Measurements from ENCODE around the gene TNFAIP2. TPM values are rescaled to one million over a fixed set of nuclear protein-coding genes. Genes with fewer than 3 reads are reported as not detected.

TNFAIP2 gene
- total RNA-seq, 6 experiments from 2014 or later, result 23.2 to 122 (median 32.6) TPM

DNA sequence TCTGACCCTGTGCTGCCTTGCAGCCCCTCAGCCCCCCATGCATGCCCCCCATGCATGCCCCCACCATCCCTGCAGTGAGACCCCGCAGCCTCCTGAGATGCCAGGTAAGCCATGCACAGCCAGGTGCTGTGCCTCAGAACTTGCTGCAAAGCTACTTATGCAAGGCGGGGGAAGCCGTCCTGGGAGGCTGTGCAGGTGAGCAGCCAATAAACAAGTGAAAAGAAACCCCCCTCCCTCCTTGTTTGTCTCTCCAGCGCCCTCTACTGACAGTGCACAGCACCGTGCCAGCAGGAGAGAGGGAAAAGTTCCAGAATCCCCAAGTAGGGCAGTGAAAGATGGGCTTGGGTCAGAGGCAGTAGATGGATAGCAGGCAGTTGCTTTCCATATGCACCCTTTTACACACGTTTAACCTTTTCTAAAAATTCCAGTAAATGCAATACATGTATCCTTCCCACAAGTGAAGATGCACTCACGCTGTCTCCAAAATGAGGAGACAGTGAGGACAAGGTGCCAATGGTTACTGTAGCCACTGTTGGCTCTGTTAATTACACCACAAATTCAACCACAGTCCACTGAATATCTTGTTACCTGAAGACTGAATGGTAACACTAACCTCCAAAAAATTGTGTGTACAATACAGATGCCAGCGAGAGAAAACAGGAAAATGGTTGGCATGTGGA is 18.0 kb downstream of the TNFAIP2 start:
- WGBS (ENCODE audit: insufficient coverage, low coverage, low lambda C conversion rate, missing lambda C conversion rate), result 27% methylated on average over 8 of the region's 8 CpGs
- Histone ChIP-seq H3K4me1 (no peaks in the 10 kb centered on the region), H3K36me3 (no peaks in the 10 kb centered on the region), H3K27me3 (no peaks in the 10 kb centered on the region), H3K9me3 (no peaks in the 10 kb centered on the region), H3K4me3 (no peak overlapping the region), H3K27ac (no peak overlapping the region)
- peak; percentile 52 to 72 (median 57) for ATAC-seq
- intact Hi-C loops (cut with DNase I), result no loop called here
- no peak for DNase-seq
- TF ChIP-seq CTCF (IDR thresholded peaks at IDR 0.05) (peak; percentile 61 to 77 (median 64)), POLR2A (IDR thresholded peaks at IDR 0.05) (no peak)

- intact Hi-C loops (cut with DNase I), result no loop called here
- WGBS (ENCODE audit: insufficient coverage, low coverage, low lambda C conversion rate, missing lambda C conversion rate), result 86% methylated on average over 4 of the region's 4 CpGs
- peak in 1 of 4 donors; percentile 12 for ATAC-seq
These were observed 18.8 kb downstream of the TNFAIP2 start for GRCh38 chr14:103142026-103142425.

GRCh38 chr14:103142721-103143302 is 19.6 kb downstream of the TNFAIP2 start:
- H3K9me3 ChIP-seq, result no peaks in the 10 kb centered on the region
- no peaks in the 10 kb centered on the region for H3K27me3 ChIP-seq
- no peaks in the 10 kb centered on the region for H3K36me3 ChIP-seq
- no peaks in the 10 kb centered on the region for H3K4me1 ChIP-seq
- intact Hi-C loops (cut with DNase I), result no loop called here
- WGBS (ENCODE audit: insufficient coverage, low coverage, low lambda C conversion rate, missing lambda C conversion rate), result 94% methylated on average over 4 of the region's 5 CpGs
- H3K27ac ChIP-seq, result no peak overlapping the region
- no peak for DNase-seq
- H3K4me3 ChIP-seq, result no peak overlapping the region
- TF ChIP-seq CTCF (IDR thresholded peaks at IDR 0.05), result no peak
- TF ChIP-seq POLR2A (IDR thresholded peaks at IDR 0.05), result no peak
- ATAC-seq, result no peak

More at GRCh38 chr14:103142026-103142425, 18.8 kb downstream of the TNFAIP2 start:
- H3K36me3 ChIP-seq, result no peaks in the 10 kb centered on the region
- H3K27me3 ChIP-seq, result no peaks in the 10 kb centered on the region
- H3K4me1 ChIP-seq, result no peaks in the 10 kb centered on the region
- H3K4me3 ChIP-seq, result no peak overlapping the region
- no peak overlapping the region for H3K27ac ChIP-seq
- H3K9me3 ChIP-seq, result no peaks in the 10 kb centered on the region
- no peak for DNase-seq
- TF ChIP-seq CTCF (IDR thresholded peaks at IDR 0.05), result no peak
- no peak for TF ChIP-seq POLR2A (IDR thresholded peaks at IDR 0.05)

GRCh38 chr14:103143506-103143905 is 20.2 kb downstream of the TNFAIP2 start:
- intact Hi-C loops (cut with DNase I), result no loop called here
- Histone ChIP-seq H3K27ac (no peak overlapping the region), H3K9me3 (no peaks in the 10 kb centered on the region), H3K36me3 (no peaks in the 10 kb centered on the region), H3K27me3 (no peaks in the 10 kb centered on the region), H3K4me3 (no peak overlapping the region), H3K4me1 (no peaks in the 10 kb centered on the region)
- 64% methylated on average over 4 of the region's 6 CpGs for WGBS (ENCODE audit: insufficient coverage, low coverage, low lambda C conversion rate, missing lambda C conversion rate)
- TF ChIP-seq POLR2A (IDR thresholded peaks at IDR 0.05) (no peak), CTCF (IDR thresholded peaks at IDR 0.05) (no peak)
- ATAC-seq (no peak), DNase-seq (no peak)

Data from right lobe of liver (tissue), 6 donors.